ENCODE data around the gene L3MBTL3.
A peak's percentile ranks its signal among the peaks of the same experiment; 100 is the strongest.
"Not testable (repeated sequence)": the region's sequence is repeated elsewhere in the genome, so short reads cannot be mapped to it uniquely, and the experiment has no call there.

L3MBTL3 gene

GRCh38 chr6:130090796-130091195 is 72.4 kb downstream of the L3MBTL3 start:
- DNase-seq = no peak

- DNase-seq = no peak
Observed at GRCh38 chr6:130093546-130093945, 75.2 kb downstream of the L3MBTL3 start.

GRCh38 chr6:130098317-130098716 is 79.9 kb downstream of the L3MBTL3 start:
- DNase-seq = no peak

GRCh38 chr6:130099119-130099518 is 80.7 kb downstream of the L3MBTL3 start:
- no peak for DNase-seq

- no peak for DNase-seq
Observed at GRCh38 chr6:130105996-130106704, 87.8 kb downstream of the L3MBTL3 start.

GRCh38 chr6:130107710-130108109 is 89.3 kb downstream of the L3MBTL3 start:
- peak in 1 of 2 experiments; percentile 12 for DNase-seq

- DNase-seq = no peak
Observed at GRCh38 chr6:130111031-130111430, 92.7 kb downstream of the L3MBTL3 start.

GRCh38 chr6:130113201-130113710 is 94.9 kb downstream of the L3MBTL3 start:
- DNase-seq = no peak

GRCh38 chr6:130115036-130115435 is 96.7 kb downstream of the L3MBTL3 start:
- DNase-seq = no peak

- no peak for DNase-seq
Observed at GRCh38 chr6:130116273-130116672, 97.9 kb downstream of the L3MBTL3 start.

- not testable (repeated sequence) for DNase-seq
Observed at GRCh38 chr6:130117187-130117701, 98.9 kb downstream of the L3MBTL3 start.

GRCh38 chr6:130118236-130118635 is 99.9 kb downstream of the L3MBTL3 start:
- no peak for DNase-seq

GRCh38 chr6:130119211-130119610 is 100.8 kb downstream of the L3MBTL3 start:
- no peak for DNase-seq

- DNase-seq = no peak
Observed at GRCh38 chr6:130120731-130121130, 102.3 kb downstream of the L3MBTL3 start.

GRCh38 chr6:130122243-130122642 is 103.9 kb downstream of the L3MBTL3 start:
- DNase-seq = no peak

GRCh38 chr6:130127195-130127594 is 108.8 kb downstream of the L3MBTL3 start:
- no peak for DNase-seq

GRCh38 chr6:130128326-130128725 is 109.9 kb downstream of the L3MBTL3 start:
- DNase-seq = no peak

- no peak for DNase-seq
Observed at GRCh38 chr6:130129762-130130246, 111.4 kb downstream of the L3MBTL3 start.

GRCh38 chr6:130132286-130132701 is 113.9 kb downstream of the L3MBTL3 start:
- DNase-seq = no peak

- peak; percentile 40 to 78 for DNase-seq
Observed at GRCh38 chr6:130134582-130134981, 116.2 kb downstream of the L3MBTL3 start.

GRCh38 chr6:130136798-130137197 is 118.4 kb downstream of the L3MBTL3 start:
- no peak for DNase-seq

GRCh38 chr6:130138116-130138908 is 119.9 kb downstream of the L3MBTL3 start:
- no peak for DNase-seq

GRCh38 chr6:130138909-130139242 is 120.5 kb downstream of the L3MBTL3 start:
- no peak for DNase-seq

GRCh38 chr6:130140084-130140483 is 121.7 kb downstream of the L3MBTL3 start:
- no peak for DNase-seq

Measured in NCI-H524 (cell line).